RPMI7951 (cell line): Measurements from ENCODE around the gene MBNL3. TPM values are rescaled to one million over a fixed set of nuclear protein-coding genes. Genes with fewer than 3 reads are reported as not detected.
"Not testable (repeated sequence)": the region's sequence is repeated elsewhere in the genome, so short reads cannot be mapped to it uniquely, and the experiment has no call there.

Experiments used
- DNase-seq: peaks from one replicate; pipeline ENCODE4 v3.0.0-alpha.2; 2012; ENCODE audit warnings: low read depth
- total RNA-seq: library from RNA; depleted of rRNA; stranded (reverse); fragments of >200 nt; shearing (Covaris generic); gene quantifications from 2 replicates; pipeline ENCODE4 v1.2.3, GENCODE V29; 2014

MBNL3 gene
- total RNA-seq, 1 experiment from 2014 or later: 4.2 TPM

- DNase-seq: no peak
These were observed 115.2 kb downstream of the MBNL3 start for GRCh38 chrX:132373610-132374009.

- no peak for DNase-seq
These were observed 119.1 kb downstream of the MBNL3 start for GRCh38 chrX:132369617-132370326.

GRCh38 chrX:132367984-132368383 lies 120.9 kb downstream of the MBNL3 start:
- DNase-seq: no peak

- no peak for DNase-seq
These were observed 121.5 kb downstream of the MBNL3 start for GRCh38 chrX:132367314-132367713.

GRCh38 chrX:132365490-132365889 lies 123.3 kb downstream of the MBNL3 start:
- no peak for DNase-seq

GRCh38 chrX:132364313-132364712 lies 124.5 kb downstream of the MBNL3 start:
- DNase-seq: no peak

- DNase-seq: no peak
These were observed 135.4 kb downstream of the MBNL3 start for GRCh38 chrX:132353430-132353829.

GRCh38 chrX:132336172-132336571 lies 152.7 kb downstream of the MBNL3 start:
- DNase-seq: no peak

GRCh38 chrX:132333351-132333750 lies 155.5 kb downstream of the MBNL3 start:
- DNase-seq: no peak

- DNase-seq: no peak
These were observed 157.3 kb downstream of the MBNL3 start for GRCh38 chrX:132331532-132331931.

- DNase-seq: no peak
These were observed 157.8 kb downstream of the MBNL3 start for GRCh38 chrX:132331000-132331399.

- no peak for DNase-seq
These were observed 158.6 kb downstream of the MBNL3 start for GRCh38 chrX:132330156-132330729.

GRCh38 chrX:132326960-132327359 lies 161.9 kb downstream of the MBNL3 start:
- DNase-seq: not testable (repeated sequence)
